Chondrocyte (in vitro differentiated cells): ENCODE results near the gene ATP2B2. TPM values are rescaled to one million over a fixed set of nuclear protein-coding genes. Genes with fewer than 3 reads are reported as not detected.

ENCODE experiments used
- DNase-seq: peaks from one replicate; pipeline ENCODE4 v3.0.0; 2021; ENCODE audit warnings: mixed read lengths, low spot score
- H3K27ac Mint-ChIP-seq: one replicate; pipeline ENCODE4 v1.8.0; 2021; ENCODE audit warnings: mild to moderate bottlenecking, moderate library complexity, mixed read lengths; ENCODE audit not compliant: unreplicated experiment
- H3K27me3 Mint-ChIP-seq: 2 replicates; pipeline ENCODE4 v1.8.0; 2021; ENCODE audit warnings: low read depth, mixed read lengths
- H3K36me3 Mint-ChIP-seq: 2 replicates; pipeline ENCODE4 v1.8.0; 2021; ENCODE audit warnings: low read depth, mixed read lengths
- H3K4me1 Mint-ChIP-seq: 2 replicates; pipeline ENCODE4 v1.8.0; 2021; ENCODE audit warnings: low read depth, mild to moderate bottlenecking, mixed read lengths
- H3K4me3 Mint-ChIP-seq: one replicate; pipeline ENCODE4 v1.8.0; 2021; ENCODE audit warnings: mild to moderate bottlenecking, moderate library complexity, mixed read lengths; ENCODE audit not compliant: unreplicated experiment
- H3K9me3 Mint-ChIP-seq: 2 replicates; pipeline ENCODE4 v1.8.0; 2021; ENCODE audit warnings: low read depth, mixed read lengths
- CTCF ChIP-seq: fragments of 200-600 bp; sonication (generic); IDR thresholded peaks from 2 replicates; pipeline ENCODE4 v1.5.0; 2021; ENCODE audit warnings: antibody characterized with exemption, mild to moderate bottlenecking, moderate library complexity
- total RNA-seq: library from RNA; stranded (reverse); gene quantifications from 3 replicates; pipeline ENCODE4 v1.2.1, GENCODE V29; 2021

The ATP2B2 gene
- total RNA-seq, 1 donor from 2014 or later: 0.25 TPM

- Mint-ChIP-seq H3K36me3 (no peaks in the 10 kb centered on the region), H3K9me3 (no peaks in the 10 kb centered on the region), H3K4me3 (no peak overlapping the region), H3K27me3 (peaks cover 19% of the 10 kb centered on the region), H3K27ac (no peak overlapping the region), H3K4me1 (peaks cover 6% of the 10 kb centered on the region)
- no peak for DNase-seq
- TF ChIP-seq CTCF: no peak
Observed at GRCh38 chr3:10377148-10377725, 128.1 kb downstream of the ATP2B2 start.

- Mint-ChIP-seq H3K9me3 (no peaks in the 10 kb centered on the region), H3K27me3 (peaks cover 14% of the 10 kb centered on the region), H3K27ac (no peak overlapping the region), H3K36me3 (no peaks in the 10 kb centered on the region), H3K4me3 (no peak overlapping the region), H3K4me1 (peaks cover 6% of the 10 kb centered on the region)
- TF ChIP-seq CTCF: no peak
- DNase-seq: no peak
Observed at GRCh38 chr3:10376353-10376752, 129.0 kb downstream of the ATP2B2 start.

DNA sequence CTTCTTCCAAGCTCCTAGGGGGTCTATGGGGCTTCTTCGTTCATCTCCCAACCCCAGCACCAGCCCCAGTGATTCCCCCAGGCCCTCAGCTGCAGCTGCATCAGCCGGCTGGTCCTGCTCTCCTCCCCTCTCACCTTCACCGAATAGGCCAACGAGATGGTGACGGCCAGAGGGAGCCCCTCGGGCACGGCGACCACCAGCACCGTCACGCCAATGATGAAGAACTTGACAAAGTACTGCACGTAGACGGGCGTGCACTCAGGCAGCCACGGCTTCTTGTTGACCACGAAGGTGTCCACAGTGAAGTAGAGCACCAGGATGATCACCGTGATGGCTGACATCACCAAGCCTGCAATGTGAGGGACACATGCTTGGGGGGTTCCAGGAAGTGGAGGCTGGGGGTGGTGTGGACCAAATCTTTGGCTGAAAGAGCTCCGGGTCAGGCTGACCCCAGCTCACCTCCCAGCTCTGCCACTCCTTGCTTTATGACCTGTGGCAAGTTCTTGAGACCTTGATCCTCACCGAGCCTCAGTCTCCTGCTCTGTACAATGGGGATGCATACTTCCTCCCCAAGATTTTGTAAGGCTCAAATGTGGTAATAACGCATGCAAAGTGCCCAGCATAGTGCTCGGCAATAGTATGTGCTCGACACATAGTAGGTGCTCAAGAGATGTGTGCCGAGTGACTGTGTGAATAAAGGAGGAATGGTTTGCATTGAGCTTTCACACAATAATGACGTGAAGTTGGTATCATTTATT is 129.9 kb downstream of the ATP2B2 start:
- Mint-ChIP-seq H3K9me3 (peaks cover 4% of the 10 kb centered on the region), H3K4me1 (peaks cover 8% of the 10 kb centered on the region), H3K4me3 (no peak overlapping the region), H3K27me3 (peaks cover 16% of the 10 kb centered on the region), H3K36me3 (no peaks in the 10 kb centered on the region), H3K27ac (no peak overlapping the region)
- no peak for DNase-seq
- no peak for TF ChIP-seq CTCF

DNA sequence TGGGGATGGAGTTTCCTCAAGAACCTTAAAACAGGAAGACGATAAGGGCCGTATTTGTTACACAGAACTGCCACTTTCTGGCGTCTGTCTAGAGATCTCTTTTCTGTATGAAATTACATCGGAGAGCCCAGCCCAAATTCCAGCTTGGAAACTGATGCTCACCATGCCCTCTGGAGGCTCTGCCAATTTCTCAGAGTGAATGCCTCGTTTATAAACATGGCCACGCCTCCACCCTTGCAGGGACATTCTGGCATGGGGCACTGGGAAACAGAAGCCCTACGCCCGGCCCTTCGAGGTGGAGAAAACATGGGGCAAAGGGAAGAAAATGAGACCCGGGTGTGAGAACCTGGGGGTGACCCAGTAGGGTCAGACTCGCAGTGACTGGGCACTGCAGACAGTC is 131.1 kb downstream of the ATP2B2 start:
- Mint-ChIP-seq H3K4me1 (peaks cover 9% of the 10 kb centered on the region), H3K27me3 (peaks cover 14% of the 10 kb centered on the region), H3K27ac (no peak overlapping the region)

More for the DNA sequence above, 131.1 kb downstream of the ATP2B2 start:
- no peaks in the 10 kb centered on the region for H3K36me3 Mint-ChIP-seq
- TF ChIP-seq CTCF: no peak
- DNase-seq: no peak
- H3K4me3 Mint-ChIP-seq: no peak overlapping the region
- H3K9me3 Mint-ChIP-seq: peaks cover 4% of the 10 kb centered on the region
